Kidney capillary endothelial cell (primary cell): ENCODE measurements around the gene SPPL3.

Source experiments
- DNase-seq: peaks from one replicate; pipeline ENCODE4 v3.0.0-alpha.2; 2018; ENCODE audit warnings: low spot score

Gene SPPL3

GRCh38 chr12:120775862-120776552, 128.2 kb downstream of the SPPL3 start:
- DNase-seq = no peak

- DNase-seq = peak; percentile 63
These were observed 129.8 kb downstream of the SPPL3 start for GRCh38 chr12:120774169-120774916.

GRCh38 chr12:120771097-120771496, 133.1 kb downstream of the SPPL3 start:
- no peak for DNase-seq

GRCh38 chr12:120767071-120768024, 136.8 kb downstream of the SPPL3 start:
- DNase-seq = no peak

GRCh38 chr12:120766566-120766965, 137.6 kb downstream of the SPPL3 start:
- DNase-seq = no peak

GRCh38 chr12:120764816-120765215, 139.3 kb downstream of the SPPL3 start:
- DNase-seq = no peak

- DNase-seq = no peak
These were observed 140.9 kb downstream of the SPPL3 start for GRCh38 chr12:120763250-120763649.

- no peak for DNase-seq
These were observed 142.1 kb downstream of the SPPL3 start for GRCh38 chr12:120762086-120762485.

GRCh38 chr12:120761519-120761934, 142.6 kb downstream of the SPPL3 start:
- no peak for DNase-seq

GRCh38 chr12:120760349-120761254, 143.6 kb downstream of the SPPL3 start:
- no peak for DNase-seq

- DNase-seq = no peak
These were observed 144.4 kb downstream of the SPPL3 start for GRCh38 chr12:120759591-120760348.

- DNase-seq = no peak
These were observed 145.2 kb downstream of the SPPL3 start for GRCh38 chr12:120758798-120759590.

GRCh38 chr12:120757949-120758348, 146.2 kb downstream of the SPPL3 start:
- DNase-seq = no peak

GRCh38 chr12:120757226-120757742, 146.9 kb downstream of the SPPL3 start:
- DNase-seq = no peak

GRCh38 chr12:120755269-120755668, 148.9 kb downstream of the SPPL3 start:
- DNase-seq = no peak

- no peak for DNase-seq
These were observed 149.4 kb downstream of the SPPL3 start for GRCh38 chr12:120754792-120755191.

GRCh38 chr12:120751389-120751788, 152.8 kb downstream of the SPPL3 start:
- DNase-seq = no peak

GRCh38 chr12:120750806-120751205, 153.4 kb downstream of the SPPL3 start:
- no peak for DNase-seq

GRCh38 chr12:120749256-120749655, 154.9 kb downstream of the SPPL3 start:
- DNase-seq = no peak

- no peak for DNase-seq
These were observed 155.9 kb downstream of the SPPL3 start for GRCh38 chr12:120748242-120748641.
